HS-5 (cell line): ENCODE data around the gene MARCHF10.
"Not testable (repeated sequence)": the region's sequence is repeated elsewhere in the genome, so short reads cannot be mapped to it uniquely, and the experiment has no call there.

ENCODE experiments used
- DNase-seq: peaks from one replicate; pipeline ENCODE4 v3.0.0-alpha.2; 2012; ENCODE audit warnings: low read depth

Gene MARCHF10

DNA sequence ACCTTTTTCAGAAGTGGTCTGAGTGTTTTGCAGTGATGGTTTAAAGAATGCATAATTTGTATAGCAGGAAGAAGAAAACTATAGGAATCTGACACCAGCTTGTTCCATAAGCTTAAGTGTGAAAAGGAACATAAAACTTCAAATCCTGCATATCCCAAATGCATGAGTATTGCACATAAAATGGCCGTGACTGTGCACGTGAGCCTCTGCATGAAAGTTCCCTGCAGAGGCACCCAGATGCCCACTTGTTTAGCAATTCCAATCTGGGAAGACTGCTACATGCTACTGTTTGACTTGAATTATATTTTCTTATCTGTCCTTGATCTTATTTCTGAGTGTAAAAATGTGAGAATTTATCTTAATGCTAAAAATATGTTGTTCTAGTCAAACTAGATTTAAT is 21.5 kb downstream of the MARCHF10 start:
- DNase-seq = no peak

DNA sequence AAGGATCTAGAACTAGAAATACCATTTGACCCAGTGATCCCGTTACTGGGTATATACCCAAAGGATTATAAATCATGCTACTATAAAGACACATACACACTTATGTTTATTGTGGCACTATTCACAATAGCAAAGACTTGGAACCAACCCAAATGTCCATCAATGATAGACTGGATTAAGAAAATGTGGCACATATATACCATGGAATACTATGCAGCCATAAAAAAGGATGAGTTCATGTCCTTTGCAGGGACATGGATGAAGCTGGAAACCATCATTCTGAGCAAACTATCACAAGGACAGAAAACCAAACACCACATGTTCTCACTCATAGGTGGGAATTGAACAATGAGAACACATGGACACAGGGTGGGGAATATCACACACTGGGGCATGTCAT is 22.1 kb downstream of the MARCHF10 start:
- not testable (repeated sequence) for DNase-seq

DNA sequence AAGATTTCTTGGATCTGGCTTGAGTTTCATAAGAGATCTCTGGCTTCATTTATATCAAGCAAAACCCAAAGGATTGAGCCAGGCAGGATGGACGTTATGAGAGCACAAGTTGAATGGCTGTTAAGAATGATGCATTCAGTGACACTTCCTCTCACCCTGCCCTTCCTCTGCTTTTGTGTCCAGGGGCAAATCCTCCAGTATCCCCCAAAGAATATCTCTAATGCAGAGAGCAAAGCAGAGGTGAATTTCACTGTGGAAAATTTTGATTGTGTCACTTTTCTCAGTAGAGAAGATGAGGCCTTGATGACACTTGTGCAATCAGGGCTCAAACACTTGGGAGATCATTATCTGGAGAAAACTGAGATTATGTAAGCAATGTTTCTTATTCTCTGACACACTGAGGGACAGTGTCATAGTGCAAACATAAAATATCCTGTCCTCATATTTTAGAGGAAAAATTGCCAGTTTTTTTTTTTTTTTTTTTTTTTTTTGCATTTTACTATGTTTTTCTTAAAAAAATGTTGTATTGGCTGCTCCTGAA is 25.3 kb downstream of the MARCHF10 start:
- DNase-seq = no peak

DNA sequence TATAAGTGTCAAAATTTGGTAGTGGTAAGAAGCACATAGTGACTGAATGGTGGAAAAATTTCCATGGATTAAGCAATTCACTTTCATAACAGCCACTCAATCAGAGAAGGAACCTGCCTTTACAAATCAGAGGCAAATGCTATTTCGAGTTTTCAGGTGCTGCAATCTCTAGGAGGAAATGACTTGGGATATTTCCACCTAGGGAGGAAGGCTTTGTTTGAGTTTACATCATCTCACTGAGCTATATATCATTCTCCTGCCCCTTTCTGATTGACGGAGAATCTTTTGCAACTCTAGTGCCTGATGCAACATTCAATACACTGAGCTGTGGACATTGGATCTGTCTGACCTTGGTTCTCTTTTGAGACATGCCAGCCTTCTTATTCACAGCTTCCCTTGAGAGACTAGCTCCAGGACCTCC is 26.3 kb downstream of the MARCHF10 start:
- DNase-seq = peak; percentile 69

DNA sequence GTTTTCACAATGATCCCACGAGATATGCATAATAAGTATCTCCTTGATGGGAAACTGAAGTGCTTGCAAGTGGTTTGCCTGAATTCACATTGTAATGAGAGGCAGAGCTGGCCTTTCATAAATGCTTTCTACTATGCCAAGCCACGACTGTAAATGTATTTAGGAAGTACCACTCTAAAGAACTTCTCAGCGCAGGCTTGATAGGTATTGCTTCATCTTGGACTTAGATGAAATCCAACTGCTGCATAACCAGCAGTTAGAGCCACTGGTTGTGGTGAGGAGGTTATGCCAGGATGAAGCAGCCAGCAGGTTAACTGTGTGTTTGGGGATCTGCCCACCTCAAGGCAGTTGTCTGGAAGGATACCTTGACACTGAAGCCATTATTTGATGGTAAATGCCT is 26.8 kb downstream of the MARCHF10 start:
- DNase-seq = no peak

DNA sequence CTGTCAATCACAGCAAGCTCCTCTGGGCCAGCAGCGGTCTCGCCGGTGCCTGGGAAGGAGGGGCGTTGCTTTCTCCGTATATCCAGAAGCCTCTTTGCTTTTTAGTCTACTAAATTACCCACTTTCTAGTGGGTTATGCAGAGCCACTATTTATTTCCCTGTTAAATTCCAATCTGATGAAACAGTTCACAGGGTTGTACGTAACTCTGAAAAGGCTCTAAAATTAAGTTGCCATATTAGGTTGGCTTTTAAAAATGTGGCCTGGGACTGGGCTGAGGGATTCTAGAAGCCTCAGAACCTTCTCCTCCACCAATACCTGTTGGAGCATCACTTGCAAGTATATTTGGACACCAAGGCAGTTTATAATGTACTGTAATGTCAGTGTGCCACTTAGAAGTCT is 27.2 kb downstream of the MARCHF10 start:
- no peak for DNase-seq

DNA sequence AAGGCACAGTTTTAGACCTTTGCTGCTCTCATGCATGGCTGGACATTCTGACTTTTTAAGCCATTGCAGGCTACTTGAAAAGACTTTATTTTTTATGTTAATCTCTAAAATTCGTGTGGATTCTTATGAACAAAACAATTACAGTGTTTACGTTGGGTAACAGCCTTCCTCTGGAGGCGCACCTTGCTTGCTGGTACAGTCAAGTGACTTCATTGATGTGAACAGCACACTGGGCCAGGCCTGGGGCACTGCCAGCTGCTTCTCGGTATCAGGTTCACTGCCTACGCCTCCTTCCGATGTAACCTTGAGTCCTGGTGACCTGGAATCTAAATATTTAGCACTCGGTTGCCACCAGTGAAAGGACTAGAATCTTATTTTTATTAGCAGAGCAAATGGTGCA is 27.8 kb downstream of the MARCHF10 start:
- DNase-seq = no peak

DNA sequence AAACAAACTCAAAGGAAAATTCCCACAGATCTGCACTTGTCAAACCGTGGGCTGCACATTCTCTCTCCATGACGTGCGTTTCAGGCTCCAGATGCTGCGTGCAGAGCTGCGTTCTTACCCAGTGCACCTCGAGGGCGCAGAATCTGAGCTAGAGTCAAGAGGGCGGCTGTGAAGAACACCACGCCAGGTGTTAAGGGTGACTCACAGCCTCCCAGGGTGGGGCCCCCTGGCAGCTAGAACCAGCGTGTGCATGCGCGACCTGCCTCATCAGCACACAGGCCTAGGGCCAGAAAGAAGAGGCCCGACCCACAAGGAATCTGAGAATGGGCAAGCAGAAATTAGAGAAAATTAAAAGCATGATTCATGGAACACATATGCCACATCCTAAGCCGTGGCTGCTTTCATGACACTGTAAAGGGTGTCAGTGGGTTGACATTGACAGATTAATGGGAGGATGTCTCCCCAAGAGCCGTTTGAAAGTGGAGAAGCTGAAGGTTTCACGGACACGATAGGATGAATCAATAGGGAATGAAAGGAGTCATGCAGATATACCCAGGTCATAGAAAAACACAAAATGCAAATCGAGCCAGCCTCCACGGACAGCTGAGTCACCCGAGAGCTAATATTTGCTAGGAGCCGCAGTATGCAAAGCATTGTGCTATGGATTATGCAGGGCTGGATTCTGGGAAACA is 29.0 kb downstream of the MARCHF10 start:
- peak; percentile 73 for DNase-seq

DNA sequence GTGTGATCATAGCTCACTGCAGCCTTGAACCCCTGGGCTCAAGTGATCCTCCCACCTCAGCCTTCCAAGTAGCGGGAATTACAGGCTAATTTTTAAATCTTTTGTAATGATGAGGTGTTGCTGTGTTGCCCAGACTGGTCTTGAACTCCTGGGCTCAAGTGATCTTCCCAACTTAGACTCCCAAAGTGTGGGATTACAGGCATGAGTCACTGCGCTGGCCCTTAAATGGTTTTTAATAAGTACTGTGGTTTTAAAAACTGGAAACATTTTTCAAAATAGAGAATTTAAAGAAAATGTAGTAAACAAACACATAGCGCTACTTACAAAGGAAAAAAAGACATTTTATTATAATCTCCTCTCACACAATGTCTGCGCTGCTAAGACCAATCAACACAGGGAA is 32.2 kb downstream of the MARCHF10 start:
- no peak for DNase-seq

DNA sequence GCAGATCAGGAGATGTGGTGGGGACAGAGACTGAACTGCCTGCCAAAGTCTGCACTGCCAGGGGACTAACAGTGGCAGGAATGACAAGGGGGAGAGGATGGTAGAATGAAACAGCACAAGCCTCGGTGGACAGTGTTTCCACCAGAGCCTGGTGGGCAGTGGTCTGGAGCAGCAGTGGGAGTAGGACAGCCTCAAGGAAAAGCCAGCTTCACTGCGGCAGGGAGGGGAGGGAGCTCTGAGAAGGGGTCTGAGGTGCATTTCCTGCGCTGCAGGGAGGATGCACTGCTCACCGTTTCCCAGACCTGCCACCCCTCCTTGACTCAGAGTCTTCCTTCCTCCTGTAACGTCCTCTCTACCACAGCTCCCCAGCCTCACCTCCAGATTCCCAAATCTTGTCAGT is 33.8 kb downstream of the MARCHF10 start:
- DNase-seq = no peak

DNA sequence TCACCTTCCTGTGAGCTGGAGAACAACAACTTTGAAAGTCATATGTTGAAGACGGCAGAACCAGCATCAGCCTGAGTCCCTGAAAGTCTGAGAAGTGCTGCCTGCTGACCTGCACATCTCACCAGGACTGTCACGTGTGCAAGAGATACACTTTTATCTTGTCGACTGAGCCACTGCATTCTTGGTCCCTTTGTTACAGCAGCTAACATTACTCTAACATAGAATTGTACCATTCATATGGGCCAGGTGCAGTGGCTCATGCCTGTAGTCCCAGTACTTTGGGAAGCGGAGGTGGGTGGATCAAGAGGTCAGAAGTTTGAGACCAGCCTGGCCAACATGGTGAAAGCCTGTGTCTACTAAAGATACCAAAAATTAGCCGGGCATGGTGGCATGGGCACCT is 40.1 kb downstream of the MARCHF10 start:
- no peak for DNase-seq

DNA sequence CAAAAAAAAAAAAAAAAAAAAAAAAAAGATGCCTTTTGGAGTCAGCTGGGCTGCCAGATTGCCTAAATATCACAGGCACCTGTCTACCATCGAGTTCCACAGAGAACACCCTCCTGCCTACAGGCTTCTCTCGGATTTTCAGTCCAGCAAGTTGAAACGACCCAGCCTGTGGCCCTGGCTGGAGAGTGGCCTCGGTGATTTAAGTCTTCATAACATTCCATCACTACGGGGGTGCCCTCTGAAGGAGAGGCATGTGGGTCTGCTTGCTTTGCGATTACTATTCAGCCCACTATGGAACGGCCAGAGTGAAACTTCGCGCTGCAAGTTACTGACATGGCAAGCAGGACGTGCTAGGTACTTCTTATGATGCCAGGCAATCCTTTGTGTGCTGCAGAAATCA is 42.8 kb downstream of the MARCHF10 start:
- no peak for DNase-seq

DNA sequence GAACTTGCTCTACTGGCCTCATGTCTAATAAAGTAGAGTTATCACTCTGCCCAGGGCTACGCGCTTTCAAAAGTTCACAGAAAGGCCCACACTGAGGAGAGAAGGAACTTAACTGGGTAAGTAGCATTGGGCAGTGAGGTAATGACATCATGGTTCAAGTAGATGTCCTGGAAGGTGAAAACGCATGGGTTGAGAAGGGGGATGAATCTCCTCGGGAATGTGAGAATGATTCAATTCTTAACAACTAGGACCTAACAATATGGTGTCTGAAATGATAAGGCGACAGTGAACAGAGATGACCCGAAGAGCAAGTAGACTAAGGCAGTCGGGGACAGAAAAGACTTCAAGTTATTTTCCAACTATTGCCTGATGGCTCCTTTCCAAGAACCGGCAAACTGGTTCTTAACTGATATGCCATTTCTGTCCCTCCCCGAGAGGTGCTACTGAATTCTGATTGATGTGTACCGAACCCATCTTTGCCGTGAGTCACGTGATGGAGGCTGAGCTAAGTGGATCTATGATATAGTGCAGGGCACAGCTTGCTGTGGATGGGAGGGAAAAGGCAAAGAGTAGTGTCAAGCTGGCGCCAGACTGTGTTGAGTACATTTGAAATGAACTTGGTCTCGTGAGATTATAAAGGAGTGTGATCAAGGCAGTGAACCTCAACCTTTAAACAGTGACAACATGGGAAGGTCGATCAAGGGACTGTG is 44.1 kb downstream of the MARCHF10 start:
- no peak for DNase-seq

DNA sequence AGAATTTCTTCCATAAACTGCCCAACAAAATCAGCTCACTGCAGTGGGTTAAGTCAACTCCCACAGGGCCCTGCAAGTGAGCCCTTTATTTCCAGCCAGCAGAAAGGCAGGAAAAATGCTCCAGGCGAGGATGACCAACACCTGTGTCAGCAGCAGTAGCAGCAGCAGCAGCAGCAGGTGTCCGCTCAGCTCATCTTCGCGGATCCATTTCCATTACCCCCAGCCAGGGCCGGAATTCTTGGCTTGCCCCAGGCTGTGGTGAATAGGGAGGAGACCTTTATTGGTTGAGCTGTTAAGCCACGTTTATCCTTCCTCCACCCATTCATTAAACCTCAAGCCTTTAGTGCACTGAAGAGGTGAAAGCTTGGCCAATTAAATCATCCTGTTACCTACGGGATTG is 46.2 kb downstream of the MARCHF10 start:
- DNase-seq = no peak

DNA sequence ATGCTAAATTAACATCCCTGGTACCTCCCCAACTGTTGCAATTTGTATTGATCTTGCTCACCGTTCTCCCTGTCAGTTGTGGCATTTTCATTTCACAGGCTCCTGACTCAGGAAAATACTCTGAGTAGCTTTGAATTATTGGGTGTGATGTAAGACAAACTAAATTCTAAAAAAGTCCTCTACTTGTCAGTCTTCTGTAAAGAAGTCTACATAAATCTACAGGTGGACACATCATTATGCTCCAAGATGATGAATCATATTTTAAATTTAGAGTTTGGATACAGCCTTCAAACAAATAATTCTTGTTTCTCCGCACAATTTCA is 47.2 kb downstream of the MARCHF10 start:
- DNase-seq = no peak

DNA sequence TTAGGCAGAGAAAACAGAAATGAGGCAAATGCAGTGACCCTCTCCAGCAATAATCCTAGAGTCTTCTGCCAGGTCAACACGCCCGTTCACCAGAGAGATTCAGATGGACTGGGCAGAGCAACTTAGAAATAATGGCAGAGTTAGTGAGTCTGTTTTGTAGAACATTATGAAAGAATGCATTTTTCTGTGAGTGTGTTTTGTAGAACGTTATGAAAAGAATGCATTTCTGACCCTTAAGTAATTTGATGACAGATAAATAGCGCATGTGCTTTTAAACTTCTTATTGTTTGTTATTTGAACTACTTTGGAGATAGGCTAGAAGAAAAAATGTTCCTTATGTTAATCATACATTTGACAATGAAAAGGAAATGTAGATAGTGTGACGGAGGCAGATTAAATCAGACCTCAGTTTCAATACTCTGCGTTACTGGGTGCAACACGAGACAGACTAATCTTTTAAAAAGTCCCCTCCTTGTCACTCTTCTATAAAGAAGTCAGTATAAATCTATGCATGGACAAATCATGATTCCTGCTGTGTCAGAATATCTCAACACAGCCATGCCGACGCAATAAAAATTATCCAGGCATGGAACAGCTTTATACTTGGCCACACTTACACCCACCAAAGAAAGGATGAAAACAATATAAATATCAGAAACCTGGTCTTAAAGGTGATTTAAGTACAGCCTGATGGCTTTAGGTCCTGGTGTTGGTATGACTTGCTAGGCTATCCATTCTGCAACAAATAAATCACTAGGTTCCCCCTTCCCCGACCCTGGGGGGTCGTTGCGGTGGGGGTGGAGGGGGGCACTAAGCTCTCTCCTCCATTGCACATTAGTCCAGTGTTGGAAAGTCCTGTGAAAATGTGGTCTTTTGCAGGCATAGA is 47.8 kb downstream of the MARCHF10 start:
- no peak for DNase-seq

DNA sequence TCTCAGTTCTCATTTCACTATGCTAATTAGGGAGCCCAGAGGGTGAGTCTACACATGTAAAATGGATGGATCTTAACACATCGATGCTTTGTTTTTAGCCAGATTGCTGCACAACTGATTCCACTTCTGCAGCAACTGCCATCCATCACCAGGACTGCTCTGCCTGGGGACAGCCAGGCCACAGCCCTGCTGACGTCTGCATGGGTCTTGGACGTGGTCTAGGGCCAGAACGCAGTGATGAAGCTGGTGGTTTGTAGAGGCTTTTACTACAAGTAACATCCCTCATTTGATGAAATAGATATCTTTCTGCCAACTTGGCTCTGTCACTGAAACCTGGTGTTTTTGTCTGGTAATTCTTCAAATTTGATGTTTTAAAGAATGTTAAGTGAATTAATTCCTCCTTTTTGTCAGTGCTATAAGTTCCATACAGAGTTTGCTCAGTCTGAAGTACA is 50.6 kb downstream of the MARCHF10 start:
- DNase-seq = no peak

DNA sequence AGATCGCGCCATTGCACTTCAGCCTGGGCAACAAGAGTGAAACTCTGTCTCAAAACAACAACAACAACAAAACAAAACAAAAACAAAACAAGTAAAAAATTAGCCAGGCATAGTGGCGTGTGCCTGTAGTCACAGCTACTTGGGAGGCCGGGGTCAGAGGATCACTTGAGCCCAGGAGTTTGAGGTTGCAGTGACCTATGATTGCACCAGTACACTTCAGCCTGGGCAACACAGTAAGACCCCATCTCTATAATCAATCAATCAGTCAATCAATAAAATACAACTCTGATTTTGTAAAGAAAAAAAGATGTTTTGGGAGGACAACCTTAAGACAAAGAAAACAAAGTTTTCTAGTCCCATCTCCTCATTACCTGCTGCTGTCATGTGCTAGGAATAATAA is 51.9 kb downstream of the MARCHF10 start:
- no peak for DNase-seq

DNA sequence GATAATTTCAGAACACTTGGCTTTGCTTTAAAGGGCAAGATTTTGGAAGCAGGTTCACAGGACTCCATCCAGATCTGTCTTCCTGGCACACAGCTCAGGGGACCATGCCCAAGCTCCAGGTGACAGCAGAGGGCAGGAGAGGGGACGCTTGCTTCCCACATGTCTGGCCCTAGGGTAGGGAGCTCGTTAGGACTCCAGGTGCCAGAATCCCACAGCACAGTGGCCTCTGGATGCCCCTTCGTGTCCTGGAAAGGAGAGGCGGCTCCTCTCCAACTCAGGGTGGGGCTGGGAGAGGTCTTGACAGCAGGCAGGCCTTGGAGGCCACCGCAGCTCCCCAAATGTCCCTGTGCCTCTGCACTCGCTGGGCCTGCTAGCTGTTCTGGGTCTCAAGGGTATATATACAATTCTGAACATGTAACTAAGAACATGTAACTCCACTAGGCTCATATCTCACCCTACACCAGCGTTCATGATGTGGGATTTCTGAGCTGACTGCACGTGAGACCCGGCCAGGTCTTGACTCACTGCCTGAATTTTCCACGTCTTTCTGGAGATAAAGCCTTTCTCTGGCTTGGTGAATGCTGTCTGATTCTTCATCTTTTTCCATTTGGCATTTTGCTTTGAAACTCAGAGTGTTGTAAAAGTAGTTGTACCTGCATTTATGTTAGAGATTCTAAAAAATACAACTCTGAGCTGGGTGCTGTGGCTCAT is 52.8 kb downstream of the MARCHF10 start:
- no peak for DNase-seq

DNA sequence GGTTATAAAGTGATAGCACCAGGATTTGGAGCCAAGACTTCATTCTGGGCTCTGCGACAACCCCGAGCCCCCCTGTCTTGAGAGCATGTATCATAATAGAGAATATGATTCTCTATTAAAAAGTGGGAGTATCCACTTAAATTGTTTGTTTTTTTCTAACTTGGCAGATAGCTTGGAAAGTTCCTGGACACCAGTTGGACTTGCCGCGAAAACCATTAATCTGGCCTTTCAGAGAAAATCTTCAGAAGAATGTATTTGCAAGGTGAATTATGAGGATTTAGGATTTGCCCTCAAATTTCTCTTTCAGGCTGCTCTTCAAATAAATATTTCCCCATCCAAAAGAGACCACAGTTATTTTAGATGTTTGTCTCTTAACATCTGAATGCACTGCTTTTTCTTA is 53.5 kb downstream of the MARCHF10 start:
- no peak for DNase-seq

DNA sequence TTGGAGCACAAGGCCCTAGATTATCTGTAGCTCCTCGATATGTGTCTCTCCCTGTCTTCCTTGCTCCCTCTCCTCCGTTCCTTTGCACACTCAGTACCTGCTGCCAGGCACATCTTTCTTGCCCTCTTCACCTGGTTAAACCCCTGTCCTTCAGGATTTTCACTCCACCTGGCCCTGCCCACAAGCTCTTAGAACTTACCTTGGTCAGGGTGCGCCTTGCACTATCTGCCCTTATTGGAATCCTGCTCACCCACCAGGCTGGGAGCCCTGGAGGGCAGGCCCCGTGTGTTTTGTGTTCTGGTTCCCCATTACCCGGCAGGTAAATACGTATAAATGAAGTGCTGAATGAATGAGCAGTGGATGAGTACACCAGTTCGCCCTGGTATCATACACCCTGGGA is 54.6 kb downstream of the MARCHF10 start:
- no peak for DNase-seq

DNA sequence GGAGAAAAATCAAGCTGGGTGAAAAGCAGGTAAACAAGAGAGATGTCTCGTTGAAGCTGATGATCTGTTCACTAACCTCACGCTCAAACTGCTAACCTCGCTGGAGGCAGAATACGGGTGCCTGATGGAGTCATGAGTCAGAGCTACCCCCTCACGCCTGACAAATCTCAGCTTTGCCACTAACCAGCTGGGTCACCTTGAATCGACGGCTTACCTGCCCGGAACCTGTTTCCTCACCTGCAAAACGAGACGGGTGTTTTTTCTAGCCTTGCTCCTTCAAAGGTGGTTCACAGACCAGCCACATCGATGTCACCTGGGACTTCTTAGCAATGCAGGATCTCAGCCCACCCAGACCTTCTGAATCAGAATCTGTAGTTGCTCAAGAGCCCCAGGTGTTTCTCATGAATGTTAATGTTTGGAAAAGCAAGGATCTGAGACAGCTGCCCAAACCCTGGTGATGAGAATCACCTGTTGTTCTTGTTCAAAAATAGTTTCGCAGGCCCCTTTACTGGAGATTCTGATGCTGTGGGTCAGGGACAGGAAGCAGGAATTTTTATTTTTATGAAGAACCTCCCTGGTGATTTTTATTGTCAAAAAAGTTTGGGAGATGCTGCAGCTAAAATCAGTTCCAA is 56.9 kb downstream of the MARCHF10 start:
- DNase-seq = no peak
